Measurements from ENCODE around the gene KIF14.

The KIF14 gene, protein sequence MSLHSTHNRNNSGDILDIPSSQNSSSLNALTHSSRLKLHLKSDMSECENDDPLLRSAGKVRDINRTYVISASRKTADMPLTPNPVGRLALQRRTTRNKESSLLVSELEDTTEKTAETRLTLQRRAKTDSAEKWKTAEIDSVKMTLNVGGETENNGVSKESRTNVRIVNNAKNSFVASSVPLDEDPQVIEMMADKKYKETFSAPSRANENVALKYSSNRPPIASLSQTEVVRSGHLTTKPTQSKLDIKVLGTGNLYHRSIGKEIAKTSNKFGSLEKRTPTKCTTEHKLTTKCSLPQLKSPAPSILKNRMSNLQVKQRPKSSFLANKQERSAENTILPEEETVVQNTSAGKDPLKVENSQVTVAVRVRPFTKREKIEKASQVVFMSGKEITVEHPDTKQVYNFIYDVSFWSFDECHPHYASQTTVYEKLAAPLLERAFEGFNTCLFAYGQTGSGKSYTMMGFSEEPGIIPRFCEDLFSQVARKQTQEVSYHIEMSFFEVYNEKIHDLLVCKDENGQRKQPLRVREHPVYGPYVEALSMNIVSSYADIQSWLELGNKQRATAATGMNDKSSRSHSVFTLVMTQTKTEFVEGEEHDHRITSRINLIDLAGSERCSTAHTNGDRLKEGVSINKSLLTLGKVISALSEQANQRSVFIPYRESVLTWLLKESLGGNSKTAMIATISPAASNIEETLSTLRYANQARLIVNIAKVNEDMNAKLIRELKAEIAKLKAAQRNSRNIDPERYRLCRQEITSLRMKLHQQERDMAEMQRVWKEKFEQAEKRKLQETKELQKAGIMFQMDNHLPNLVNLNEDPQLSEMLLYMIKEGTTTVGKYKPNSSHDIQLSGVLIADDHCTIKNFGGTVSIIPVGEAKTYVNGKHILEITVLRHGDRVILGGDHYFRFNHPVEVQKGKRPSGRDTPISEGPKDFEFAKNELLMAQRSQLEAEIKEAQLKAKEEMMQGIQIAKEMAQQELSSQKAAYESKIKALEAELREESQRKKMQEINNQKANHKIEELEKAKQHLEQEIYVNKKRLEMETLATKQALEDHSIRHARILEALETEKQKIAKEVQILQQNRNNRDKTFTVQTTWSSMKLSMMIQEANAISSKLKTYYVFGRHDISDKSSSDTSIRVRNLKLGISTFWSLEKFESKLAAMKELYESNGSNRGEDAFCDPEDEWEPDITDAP (N-terminal part only)

GRCh38 chr1:200620273-200621131, at the start of gene KIF14:
Gene KIF14 (minus strand): TSS chr1:200620751. CDS start chr1:200618723, 2,028 bp downstream.
- peak within 1 kb of the TSS; percentile 92 for H3K4me3 Mint-ChIP-seq
- peaks cover 31% of the 10 kb centered on the region for H3K36me3 Mint-ChIP-seq (ENCODE audit: low read depth)
- H3K27me3 Mint-ChIP-seq (ENCODE audit: low read depth, poor library complexity) = no peaks in the 10 kb centered on the region
- peak within 1 kb of the TSS; percentile 69 for H3K27ac Mint-ChIP-seq
- TF ChIP-seq CTCF (IDR thresholded peaks at IDR 0.05) = no peak
- peak; percentile 93 for DNase-seq
- peaks cover 31% of the 10 kb centered on the region for H3K4me1 Mint-ChIP-seq
- H3K9me3 Mint-ChIP-seq = no peaks in the 10 kb centered on the region

DNA sequence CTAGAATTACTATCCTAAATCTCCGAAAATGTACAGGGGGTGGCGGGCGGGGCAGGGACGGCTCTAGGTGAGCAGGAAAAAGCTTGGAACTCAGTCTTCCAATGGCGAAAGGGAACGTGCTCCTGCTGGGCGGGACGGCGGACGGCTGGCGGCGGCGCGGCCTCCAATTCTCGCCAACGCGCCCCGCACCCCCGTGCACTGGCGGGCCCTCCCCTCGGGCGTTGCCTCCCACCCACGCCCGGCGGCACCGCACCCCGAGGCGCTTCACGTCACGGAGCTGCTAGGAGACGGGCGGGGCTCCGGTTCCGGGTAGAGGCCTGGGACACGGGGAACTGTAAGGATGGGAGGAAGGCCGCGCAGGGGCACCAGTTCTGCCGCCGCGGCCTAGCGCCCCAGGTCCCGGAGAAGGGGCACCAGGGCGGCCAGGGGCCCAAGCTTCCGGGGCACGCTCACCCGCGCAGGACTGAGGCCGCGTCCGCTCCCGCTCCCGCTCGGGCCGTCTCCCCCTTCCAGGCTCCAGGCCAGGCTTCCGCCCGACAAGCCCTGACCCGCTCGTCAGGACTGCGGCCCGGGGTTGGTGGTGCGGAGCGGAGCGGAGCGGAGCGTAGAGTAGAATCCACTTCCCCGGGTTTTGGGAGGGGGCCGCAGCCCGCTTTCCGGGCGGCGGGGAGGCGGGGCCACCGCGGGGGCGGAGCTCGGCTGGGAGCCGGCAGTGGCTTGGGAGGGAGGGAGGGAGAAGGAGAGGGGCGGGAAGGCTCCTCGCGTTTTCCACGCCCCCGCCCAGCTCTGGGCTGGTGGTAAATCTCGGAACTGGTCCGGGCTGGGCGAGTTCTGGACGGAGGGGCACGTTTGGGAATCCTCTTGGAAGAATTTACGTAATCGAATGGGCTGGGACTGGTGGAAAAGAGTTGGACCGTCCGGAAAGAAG, 49.0 kb upstream of the KIF14 start, which contains the start of gene DDX59:
Gene DDX59 (minus strand): TSS at position 594 of the 928 bp plus-strand sequence. CDS start 3,167 bp downstream, outside the sequence.
- TF ChIP-seq CTCF (IDR thresholded peaks at IDR 0.05) = no peak
- Mint-ChIP-seq H3K4me1 (peaks cover 42% of the 10 kb centered on the region), H3K27ac (peak within 1 kb of the TSS; percentile 99), H3K4me3 (peak within 1 kb of the TSS; percentile 95), H3K27me3 (ENCODE audit: low read depth, poor library complexity) (no peaks in the 10 kb centered on the region), H3K36me3 (ENCODE audit: low read depth) (peaks cover 31% of the 10 kb centered on the region), H3K9me3 (no peaks in the 10 kb centered on the region)
- DNase-seq = peak; percentile 98

GRCh38 chr1:200668514-200669313, 48.2 kb upstream of the KIF14 start:
- Mint-ChIP-seq H3K4me3 (peak overlapping the region; percentile 81), H3K9me3 (no peaks in the 10 kb centered on the region), H3K27ac (peak overlapping the region; percentile 40), H3K27me3 (ENCODE audit: low read depth, poor library complexity) (no peaks in the 10 kb centered on the region), H3K36me3 (ENCODE audit: low read depth) (peaks cover 40% of the 10 kb centered on the region), H3K4me1 (peaks cover 42% of the 10 kb centered on the region)
- no peak for TF ChIP-seq CTCF (IDR thresholded peaks at IDR 0.05)
- no peak for DNase-seq

DNA sequence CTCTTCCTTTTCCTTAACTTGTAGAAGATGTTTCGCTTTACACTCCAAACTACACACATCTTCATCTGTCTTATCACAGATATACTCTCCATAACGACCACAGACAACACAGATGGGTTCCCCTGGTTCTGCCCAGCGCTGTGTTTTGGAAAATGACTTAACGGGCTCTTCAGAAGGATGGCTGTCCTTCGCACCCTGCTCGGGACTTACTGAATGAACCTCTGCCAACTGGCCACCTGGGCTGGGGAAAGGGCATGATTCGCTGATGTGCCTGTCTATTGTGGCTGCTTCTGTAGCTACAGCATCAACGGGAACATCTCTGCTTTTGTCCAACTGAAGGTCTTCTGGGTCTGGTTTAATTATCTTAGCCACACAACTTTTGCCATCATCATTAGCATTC, 45.8 kb upstream of the KIF14 start:
- Mint-ChIP-seq H3K4me1 (peaks cover 38% of the 10 kb centered on the region), H3K4me3 (no peak overlapping the region), H3K36me3 (ENCODE audit: low read depth) (peaks cover 60% of the 10 kb centered on the region), H3K27ac (peak overlapping the region; percentile 79), H3K27me3 (ENCODE audit: low read depth, poor library complexity) (no peaks in the 10 kb centered on the region), H3K9me3 (no peaks in the 10 kb centered on the region)
- TF ChIP-seq CTCF (IDR thresholded peaks at IDR 0.05) = no peak
- DNase-seq = no peak
